ENCODE measurements around the gene GORASP1. TPM values are rescaled to one million over a fixed set of nuclear protein-coding genes. Genes with fewer than 3 reads are reported as not detected.

Gene GORASP1
- total and polyA plus RNA-seq, 2 of the 8 experiments (the other 6 are each of a cell fraction or from before 2014, with no cell fraction given) = 33.4 to 33.5 TPM

- ChIA-PET CTCF (ENCODE audit: partially characterized antibody) (interaction anchor here (0.9 to 3.1 kb wide), 6 partner anchors 10 to 147 kb away, joined by 3 to 11 read pairs (median 4); partner anchors contain the start of genes GORASP1 and TTC21A), POLR2A (ENCODE audit: partially characterized antibody) (interaction anchor here (1.2 kb wide), 1 partner anchor 17 kb away, joined by 5 read pairs; no protein-coding TSS in a partner anchor)
- Histone ChIP-seq H3K27me3 (replicated peaks in 1 of 4; ENCODE audit: control insufficient read depth in 3 of 4, extremely low read depth in 1 of 4, insufficient read depth in 3 of 4, low read length in 3 of 4) (no peaks in the 10 kb centered on the region), H3K18ac (ENCODE audit: extremely low read depth, low read length) (no peak overlapping the region), H4K91ac (replicated peaks; ENCODE audit: insufficient read length, low read length) (no peak overlapping the region), H3K23ac (ENCODE audit: insufficient read length) (no peak overlapping the region), H2BK5ac (ENCODE audit: low read depth, low read length) (no peak overlapping the region; the same call in 1 of the 2 replicates), H2BK12ac (ENCODE audit: low read depth, low read length) (no peak overlapping the region), H2BK15ac (ENCODE audit: low read length) (no peak overlapping the region), H3K14ac (ENCODE audit: insufficient read length) (no peak overlapping the region), H3K9me3 (ENCODE audit: insufficient read depth in 2 of 2, low read depth in 1 of 2, low read length in 1 of 2) (no peaks in the 10 kb centered on the region), H3K79me1 (ENCODE audit: low read depth, low read length) (peaks cover 9% of the 10 kb centered on the region; the same call in 1 of the 2 replicates), H3K23me2 (ENCODE audit: low read depth, low read length) (no peaks in the 10 kb centered on the region; the same call in 1 of the 2 replicates), H4K20me1 (replicated peaks in 1 of 2; ENCODE audit: control insufficient read depth in 1 of 2, insufficient read depth in 2 of 2, low read length in 2 of 2) (peaks cover 3 to 26% of the 10 kb centered on the region in 2 experiments), H3K36me3 (ENCODE audit: control insufficient read depth in 2 of 4, insufficient read depth in 4 of 4, low read length in 3 of 4) (peaks cover 14 to 45% (median 21%) of the 10 kb centered on the region in 4 experiments; a peak in 6 of 8 replicates), H4K5ac (ENCODE audit: insufficient read length, low read depth, low read length) (no peak overlapping the region), H3K56ac (replicated peaks; ENCODE audit: insufficient read length, low read depth, low read length) (no peak overlapping the region), H3K4me2 (ENCODE audit: insufficient read depth in 1 of 2, low read depth in 2 of 2, low read length in 2 of 2) (no peak overlapping the region), H3K27ac (ENCODE audit: low read depth, low read length) (no peak overlapping the region), H3K79me2 (ENCODE audit: control insufficient read depth in 1 of 2, insufficient read depth in 2 of 2, low read length in 2 of 2) (peaks cover 7 to 33% of the 10 kb centered on the region in 2 experiments), H4K8ac (ENCODE audit: extremely low read depth, insufficient read depth, low read length) (no peak overlapping the region), H2BK120ac (replicated peaks; ENCODE audit: low read depth, low read length) (no peak overlapping the region), H3K9ac (replicated peaks in 1 of 4; ENCODE audit: extremely low read depth in 1 of 4, low read depth in 3 of 4, low read length in 3 of 4) (no peak overlapping the region), H3K4me3 (ENCODE audit: extremely low read depth in 1 of 4, insufficient read depth in 2 of 4, low read depth in 3 of 4, low read length in 4 of 4) (no peak overlapping the region), H3K4ac (replicated peaks; ENCODE audit: insufficient read length, low read depth, low read length) (no peak overlapping the region), H2BK20ac (ENCODE audit: low read length) (no peak overlapping the region), H3K4me1 (replicated peaks in 1 of 4; ENCODE audit: control insufficient read depth in 3 of 4, insufficient read depth in 4 of 4, low read length in 3 of 4) (peaks cover 9 to 28% (median 17%) of the 10 kb centered on the region in 4 experiments), H2AFZ (ENCODE audit: low read length) (no peak overlapping the region), H2AK5ac (ENCODE audit: low read depth, low read length) (no peak overlapping the region)
- no peak for DNase-seq (ENCODE audit: low read depth in 1 of 2, low spot score in 2 of 2)
- TF ChIP-seq NANOG (IDR thresholded peaks at IDR 0.05; ENCODE audit: insufficient read depth, low read depth, low read length, poor library complexity, severe bottlenecking) (no peak), POLR2A (IDR thresholded peaks at IDR 0.05; ENCODE audit: control extremely low read depth in 1 of 2, low read depth in 2 of 2, low read length in 2 of 2) (no peak), CBX8 (IDR thresholded peaks at IDR 0.05; ENCODE audit: borderline replicate concordance, low read depth, low read length) (no peak), SUZ12 (IDR thresholded peaks at IDR 0.05; ENCODE audit: low read length) (no peak), USF2 (IDR thresholded peaks at IDR 0.05; ENCODE audit: low read length) (no peak), YY1 (IDR thresholded peaks at IDR 0.05; ENCODE audit: low read depth, low read length) (no peak), TAF1 (IDR thresholded peaks at IDR 0.05; ENCODE audit: low read depth, low read length) (no peak)
- no peak for FAIRE-seq
- 88% methylated on average over 22 of the region's 23 CpGs; no CpG with 5 or more reads in 1 of the 2 experiments for WGBS, 2 experiments (ENCODE audit: extremely low coverage in 1 of 2, insufficient coverage in 1 of 2, insufficient read length in 1 of 2, insufficient replicate concordance in 2 of 2, low coverage in 1 of 2, low lambda C conversion rate in 2 of 2, missing lambda C conversion rate in 1 of 2)
Measured at GRCh38 chr3:39144748-39145380, 37.4 kb upstream of the GORASP1 start.

Measured in H1 (cell line).